ENCODE measurements around the gene DBI.

DNA sequence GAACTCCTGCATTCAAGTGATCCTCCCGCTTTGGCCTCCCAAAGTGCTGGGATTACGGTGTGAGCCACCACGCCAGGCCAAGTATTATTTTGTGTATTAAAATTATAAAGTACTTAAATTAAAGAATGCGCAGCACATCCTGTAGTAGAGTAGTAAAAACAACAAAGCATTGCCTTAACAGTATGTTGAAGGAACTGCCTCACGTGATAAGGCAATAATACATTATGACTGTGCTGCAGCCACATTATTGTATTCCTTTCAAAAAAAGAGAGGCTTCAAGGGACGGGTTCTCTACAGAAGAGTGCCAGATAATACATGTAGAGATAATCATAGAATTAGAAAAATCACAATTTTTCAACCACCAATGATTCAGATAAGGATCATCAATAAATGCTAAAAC lies 33.8 kb upstream of the DBI start:
- no peak for TF ChIP-seq POLR2A (IDR thresholded peaks at IDR 0.05)
- TF ChIP-seq, protein P1, sequence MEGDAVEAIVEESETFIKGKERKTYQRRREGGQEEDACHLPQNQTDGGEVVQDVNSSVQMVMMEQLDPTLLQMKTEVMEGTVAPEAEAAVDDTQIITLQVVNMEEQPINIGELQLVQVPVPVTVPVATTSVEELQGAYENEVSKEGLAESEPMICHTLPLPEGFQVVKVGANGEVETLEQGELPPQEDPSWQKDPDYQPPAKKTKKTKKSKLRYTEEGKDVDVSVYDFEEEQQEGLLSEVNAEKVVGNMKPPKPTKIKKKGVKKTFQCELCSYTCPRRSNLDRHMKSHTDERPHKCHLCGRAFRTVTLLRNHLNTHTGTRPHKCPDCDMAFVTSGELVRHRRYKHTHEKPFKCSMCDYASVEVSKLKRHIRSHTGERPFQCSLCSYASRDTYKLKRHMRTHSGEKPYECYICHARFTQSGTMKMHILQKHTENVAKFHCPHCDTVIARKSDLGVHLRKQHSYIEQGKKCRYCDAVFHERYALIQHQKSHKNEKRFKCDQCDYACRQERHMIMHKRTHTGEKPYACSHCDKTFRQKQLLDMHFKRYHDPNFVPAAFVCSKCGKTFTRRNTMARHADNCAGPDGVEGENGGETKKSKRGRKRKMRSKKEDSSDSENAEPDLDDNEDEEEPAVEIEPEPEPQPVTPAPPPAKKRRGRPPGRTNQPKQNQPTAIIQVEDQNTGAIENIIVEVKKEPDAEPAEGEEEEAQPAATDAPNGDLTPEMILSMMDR (IDR thresholded peaks at IDR 0.05): no peak

All from body of pancreas (tissue), 4 donors.